GM19035 (cell line): Measurements from ENCODE around the gene AIFM3.

Source experiments
- ATAC-seq: cut with Tn5 transposase; IDR thresholded peaks from one replicate; pipeline ENCODE4 v1.9.1; 2021; ENCODE audit not compliant: unreplicated experiment

AIFM3 gene

DNA sequence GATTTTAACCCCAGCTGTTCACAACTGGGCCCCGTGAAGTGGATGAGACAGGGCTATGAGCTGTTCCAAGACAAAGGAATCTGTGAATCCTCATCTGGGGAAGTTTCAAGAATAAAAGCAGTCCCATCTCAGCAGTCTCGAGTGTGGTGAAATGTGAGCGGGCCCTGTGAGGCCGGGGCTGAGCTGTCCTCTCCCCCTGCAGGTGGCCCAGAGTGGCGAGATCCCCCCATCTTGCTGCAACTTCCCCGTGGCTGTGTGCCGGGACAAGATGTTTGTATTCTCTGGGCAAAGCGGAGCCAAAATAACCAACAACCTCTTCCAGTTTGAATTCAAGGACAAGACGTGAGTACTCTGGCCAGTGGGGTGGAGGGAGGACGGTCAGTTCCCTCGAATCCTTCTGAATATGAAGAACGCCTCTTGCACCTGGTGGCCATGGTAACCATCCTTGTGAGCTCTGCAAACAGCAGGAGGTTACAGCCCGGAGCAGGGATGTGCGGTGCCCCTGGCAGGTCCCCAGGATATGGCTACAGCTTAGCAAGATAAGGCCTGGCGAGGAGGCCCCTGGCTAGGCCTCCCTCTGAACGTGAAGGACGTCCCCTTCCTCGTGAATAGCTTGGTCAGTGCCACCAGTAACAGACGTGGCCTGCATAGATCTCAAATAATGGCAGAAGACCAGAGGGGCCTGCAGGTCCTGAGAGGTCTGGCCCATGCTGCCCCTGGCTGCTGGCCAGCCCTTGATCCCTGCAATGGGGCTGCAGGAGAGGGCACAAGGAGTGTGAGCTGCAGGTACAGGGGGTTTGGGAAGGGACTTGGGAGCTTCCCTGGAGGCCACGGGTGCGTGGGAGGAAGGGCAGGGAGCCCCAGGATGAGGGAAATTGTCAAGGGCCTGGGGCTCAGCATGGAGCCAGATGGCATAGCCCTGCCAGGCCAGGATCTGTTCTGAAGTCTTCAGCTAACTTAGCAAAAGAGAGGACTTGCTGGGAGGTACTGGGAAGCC is 23.4 kb downstream of the AIFM3 start:
- no peak for ATAC-seq

GRCh38 chr22:20991252-20992055 is 24.4 kb downstream of the AIFM3 start:
- no peak for ATAC-seq

GRCh38 chr22:20992056-20992442 is 25.0 kb downstream of the AIFM3 start:
- ATAC-seq = no peak

GRCh38 chr22:20992456-20993303 is 25.6 kb downstream of the AIFM3 start:
- ATAC-seq = no peak

DNA sequence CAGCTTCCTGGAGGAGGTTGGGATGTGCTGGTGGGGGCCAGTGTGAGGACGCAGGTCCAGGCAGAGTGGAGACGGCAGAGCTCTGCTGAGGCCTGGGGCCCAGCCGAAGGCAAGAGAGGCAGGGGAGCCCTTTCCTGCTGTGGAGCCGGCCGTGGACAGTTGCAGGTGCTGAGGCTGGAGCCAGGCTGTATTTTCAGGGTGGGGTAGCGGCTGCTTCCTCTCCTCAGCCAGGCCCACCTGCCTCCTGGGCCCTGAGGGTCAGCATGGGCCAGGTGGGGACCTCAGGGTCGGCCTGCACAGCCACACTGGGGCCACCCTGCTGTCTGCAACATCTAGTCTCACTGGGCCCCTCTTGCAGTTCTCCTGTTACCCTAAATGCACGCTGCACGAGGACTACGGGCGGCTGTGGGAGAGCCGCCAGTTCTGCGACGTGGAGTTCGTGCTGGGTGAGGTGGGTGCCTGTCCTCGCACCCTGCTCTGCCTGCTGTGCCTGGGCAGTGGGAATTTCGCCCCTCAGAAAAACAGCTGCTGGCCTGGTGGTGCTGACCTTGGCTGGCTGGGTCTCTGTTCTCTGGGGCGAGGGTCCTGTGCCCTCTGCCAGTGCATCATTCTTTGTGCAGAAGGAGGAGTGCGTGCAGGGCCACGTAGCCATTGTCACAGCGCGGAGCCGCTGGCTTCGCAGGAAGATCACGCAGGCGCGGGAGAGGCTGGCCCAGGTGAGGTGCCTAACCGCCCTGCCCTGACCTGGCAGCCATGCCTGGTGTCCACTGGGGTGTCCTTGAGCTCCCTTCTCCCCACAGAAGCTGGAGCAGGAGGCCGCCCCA is 26.5 kb downstream of the AIFM3 start:
- no peak for ATAC-seq

DNA sequence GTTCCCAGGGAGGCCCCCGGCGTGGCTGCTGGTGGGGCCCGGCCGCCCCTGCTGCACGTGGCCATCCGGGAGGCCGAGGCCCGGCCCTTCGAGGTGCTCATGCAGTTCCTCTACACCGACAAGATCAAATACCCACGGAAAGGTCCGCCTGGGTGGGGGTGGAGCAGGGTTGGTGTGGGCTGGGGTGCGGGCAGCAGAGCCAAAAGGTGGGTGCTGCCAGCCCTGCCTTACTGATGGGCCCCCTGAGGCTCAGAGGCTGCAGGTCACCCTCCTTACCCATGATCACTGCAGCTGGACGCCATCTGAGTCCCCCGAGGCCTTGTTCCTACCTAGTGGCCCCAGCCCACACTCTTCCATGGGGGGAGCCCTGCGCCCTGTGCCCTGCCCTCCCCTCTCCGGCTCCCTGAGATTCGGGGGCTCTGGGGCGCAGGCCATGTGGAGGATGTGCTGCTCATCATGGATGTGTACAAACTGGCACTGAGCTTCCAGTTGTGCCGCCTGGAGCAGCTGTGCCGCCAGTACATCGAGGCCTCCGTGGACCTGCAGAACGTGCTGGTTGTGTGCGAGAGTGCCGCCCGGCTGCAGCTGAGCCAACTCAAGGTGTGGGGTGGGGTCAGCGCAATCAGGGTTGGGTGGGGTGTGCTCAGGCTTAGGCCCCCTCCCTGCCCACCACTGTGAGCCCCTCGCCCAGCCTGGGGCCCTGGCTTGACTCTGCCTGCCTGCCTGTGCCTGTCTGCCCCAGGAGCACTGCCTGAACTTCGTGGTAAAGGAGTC is 27.3 kb downstream of the AIFM3 start:
- ATAC-seq = no peak

- ATAC-seq = no peak
Measured at GRCh38 chr22:20994902-20995241, 27.8 kb downstream of the AIFM3 start.

DNA sequence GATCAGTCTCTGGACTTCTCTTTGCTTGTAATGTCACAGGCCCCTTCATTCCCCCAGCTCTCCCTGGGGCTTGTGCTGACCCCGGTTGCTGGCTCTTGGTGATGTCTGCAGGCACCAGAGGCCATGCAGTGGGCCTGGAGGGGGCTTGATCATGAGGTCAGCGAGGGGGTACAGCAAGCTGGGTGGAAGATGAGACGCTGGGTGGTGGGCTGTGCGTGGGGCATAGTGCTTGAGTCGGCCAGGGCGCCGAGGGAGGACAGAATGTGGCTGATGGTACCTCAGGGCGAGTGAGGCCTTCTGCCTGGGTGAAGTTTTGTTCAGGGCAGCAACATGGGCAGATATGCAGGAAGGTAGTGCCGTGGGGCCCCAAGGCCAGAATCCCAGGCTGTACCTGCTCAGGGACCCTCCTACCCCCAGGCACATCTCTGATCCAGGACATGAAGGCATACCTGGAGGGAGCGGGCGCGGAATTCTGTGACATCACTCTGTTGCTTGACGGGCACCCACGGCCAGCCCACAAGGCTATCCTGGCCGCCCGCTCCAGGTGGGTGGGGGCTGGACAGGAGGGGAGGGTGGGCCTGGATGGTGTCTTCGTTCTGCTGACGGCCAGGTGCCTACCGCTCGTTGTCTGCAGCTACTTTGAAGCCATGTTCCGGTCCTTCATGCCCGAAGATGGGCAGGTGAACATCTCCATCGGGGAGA is 28.4 kb downstream of the AIFM3 start:
- no peak for ATAC-seq

DNA sequence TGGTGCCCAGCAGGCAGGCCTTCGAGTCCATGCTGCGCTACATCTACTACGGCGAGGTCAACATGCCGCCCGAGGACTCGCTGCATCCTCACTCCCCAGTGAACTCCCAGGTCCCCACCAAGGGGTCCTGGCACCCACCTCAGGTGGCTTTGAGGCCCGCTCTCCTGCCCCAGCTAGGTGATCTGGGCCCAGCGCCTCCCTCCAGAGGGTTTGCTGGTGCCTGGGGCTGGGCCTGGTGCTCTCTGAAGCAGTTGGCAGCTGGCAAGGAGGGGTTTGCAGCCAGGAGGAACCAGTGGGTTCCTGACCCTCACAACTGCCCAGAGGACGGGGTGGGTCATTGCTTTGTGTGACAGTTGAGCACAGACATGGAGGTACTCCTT is 29.0 kb downstream of the AIFM3 start:
- ATAC-seq = no peak

- no peak for ATAC-seq
Measured at GRCh38 chr22:20996598-20997535, 29.8 kb downstream of the AIFM3 start.

GRCh38 chr22:20997536-20998257 is 30.6 kb downstream of the AIFM3 start:
- no peak for ATAC-seq

- ATAC-seq = no peak
Measured at GRCh38 chr22:20998411-20999336, 31.6 kb downstream of the AIFM3 start.

DNA sequence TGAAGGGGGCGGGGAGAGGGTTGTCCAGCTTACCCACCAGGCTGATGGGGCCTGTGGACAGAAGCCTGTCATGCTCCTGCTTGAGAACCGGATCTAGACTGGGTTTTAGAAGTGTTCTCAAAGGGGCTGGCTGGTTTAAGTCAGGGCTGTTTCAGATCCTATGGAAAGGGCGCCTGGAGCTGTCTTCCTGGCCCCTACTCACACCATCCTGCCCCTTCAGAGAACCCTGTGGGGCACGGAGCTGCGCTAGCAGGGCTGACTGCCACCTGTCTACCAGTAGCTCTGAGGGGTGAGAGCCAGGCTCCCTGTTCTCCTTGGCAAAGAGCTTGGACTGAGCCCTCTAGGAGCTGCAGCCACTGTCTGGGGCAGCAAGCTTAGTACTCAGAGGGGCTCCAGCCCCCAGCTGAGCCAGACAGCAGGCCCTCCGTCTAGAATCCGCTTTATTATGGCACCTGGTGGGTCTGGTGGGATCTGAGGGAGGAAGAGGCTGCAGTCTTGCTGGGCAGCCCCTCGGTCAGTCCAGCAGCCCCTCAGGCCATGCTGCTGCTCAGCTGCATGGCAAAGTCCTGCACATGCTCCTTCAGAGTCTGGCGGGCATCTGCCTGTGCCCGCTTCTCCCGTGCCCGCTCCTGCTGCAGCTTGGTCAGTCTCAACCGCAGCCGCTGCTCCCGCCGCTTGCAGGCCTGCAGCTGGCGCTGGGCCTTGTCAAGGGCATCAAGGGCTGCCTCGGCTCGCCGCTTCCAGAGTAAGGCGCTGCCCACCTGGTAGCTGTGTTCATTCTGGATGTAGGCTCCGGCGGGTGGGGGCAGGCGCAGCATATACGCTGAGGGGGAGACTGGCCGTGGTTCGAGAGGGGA is 32.5 kb downstream of the AIFM3 start:
- no peak for ATAC-seq

- ATAC-seq = no peak
Measured at GRCh38 chr22:21000207-21000986, 33.3 kb downstream of the AIFM3 start.
